ENCODE measurements around the gene PPP1R7. TPM values are rescaled to one million over a fixed set of nuclear protein-coding genes. Genes with fewer than 3 reads are reported as not detected.

PPP1R7 gene
- total RNA-seq, 2 donors from 2014 or later = 54.8 to 109 TPM

GRCh38 chr2:241128266-241128665 is 22.0 kb upstream of the PPP1R7 start:
- H3K27ac Mint-ChIP-seq = peak overlapping the region; percentile 96 to 98
- no peak for DNase-seq (ENCODE audit: low spot score)
- no peaks in the 10 kb centered on the region for H3K36me3 Mint-ChIP-seq
- peaks cover 29 to 36% of the 10 kb centered on the region in 2 donors for H3K4me1 Mint-ChIP-seq (ENCODE audit: low read depth in 2 of 2)
- ATAC-seq = no peak
- no peaks in the 10 kb centered on the region for H3K9me3 Mint-ChIP-seq
- no peaks in the 10 kb centered on the region for H3K27me3 Mint-ChIP-seq
- peak overlapping the region; percentile 82 for H3K4me3 Mint-ChIP-seq

- Mint-ChIP-seq H3K4me1 (ENCODE audit: low read depth in 2 of 2) (peaks cover 29 to 36% of the 10 kb centered on the region in 2 donors), H3K9me3 (no peaks in the 10 kb centered on the region), H3K4me3 (peak overlapping the region; percentile 67), H3K27me3 (no peaks in the 10 kb centered on the region), H3K27ac (peak overlapping the region; percentile 96 to 98), H3K36me3 (no peaks in the 10 kb centered on the region)
- ATAC-seq = peak; percentile 72 to 84
- no peak for DNase-seq (ENCODE audit: low spot score)
Observed at GRCh38 chr2:241129086-241129871, 21.0 kb upstream of the PPP1R7 start.

DNA sequence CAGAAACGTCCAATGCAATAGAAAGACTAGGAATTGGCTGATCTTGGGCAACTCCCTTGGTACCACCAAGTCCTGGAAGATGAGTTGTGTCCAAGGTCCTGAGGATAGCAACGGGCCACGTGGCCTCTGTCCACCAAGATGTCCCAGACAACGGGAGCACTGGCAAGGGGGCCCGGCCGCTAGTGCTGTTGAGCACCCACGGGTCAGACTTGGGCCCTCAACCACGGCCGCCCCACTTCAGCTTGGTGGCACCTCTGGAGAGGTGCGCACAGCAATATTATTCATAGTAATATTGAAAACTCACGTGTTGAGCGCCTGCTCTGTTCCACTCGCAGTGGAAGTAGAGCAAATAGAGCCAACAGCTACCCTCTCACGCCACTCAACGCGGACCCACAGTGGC is 20.0 kb upstream of the PPP1R7 start:
- DNase-seq (ENCODE audit: low spot score) (no peak), ATAC-seq (no peak)
- H3K27ac Mint-ChIP-seq = peak overlapping the region; percentile 96 to 98
- H3K4me3 Mint-ChIP-seq = peak overlapping the region; percentile 67
- H3K27me3 Mint-ChIP-seq = no peaks in the 10 kb centered on the region
- no peaks in the 10 kb centered on the region for H3K9me3 Mint-ChIP-seq
- H3K36me3 Mint-ChIP-seq = no peaks in the 10 kb centered on the region
- peaks cover 29 to 36% of the 10 kb centered on the region in 2 donors for H3K4me1 Mint-ChIP-seq (ENCODE audit: low read depth in 2 of 2)

DNA sequence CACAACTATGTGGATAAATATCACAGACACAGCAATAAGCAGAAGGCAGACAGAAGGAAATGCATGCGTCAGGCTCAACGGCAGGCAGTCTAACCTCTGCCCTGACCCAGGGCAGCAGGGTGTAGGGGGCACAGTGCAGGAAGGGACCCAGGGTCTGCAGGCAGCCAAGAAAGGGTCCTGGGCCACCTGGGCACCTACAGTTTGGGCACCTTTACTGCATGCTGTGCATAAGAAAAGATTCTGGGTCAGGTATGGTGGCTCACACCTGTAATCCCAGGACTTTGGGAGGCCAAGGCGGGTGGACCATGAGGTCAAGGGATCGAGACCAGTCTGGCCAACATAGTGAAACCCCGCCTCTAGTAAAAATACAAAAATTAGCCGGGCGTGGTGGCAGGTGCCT is 18.7 kb upstream of the PPP1R7 start:
- H3K4me3 Mint-ChIP-seq = no peak overlapping the region
- no peak overlapping the region for H3K27ac Mint-ChIP-seq
- no peak for DNase-seq (ENCODE audit: low spot score)
- no peaks in the 10 kb centered on the region for H3K27me3 Mint-ChIP-seq
- no peak for ATAC-seq
- H3K36me3 Mint-ChIP-seq = no peaks in the 10 kb centered on the region
- peaks cover 29 to 36% of the 10 kb centered on the region in 2 donors for H3K4me1 Mint-ChIP-seq (ENCODE audit: low read depth in 2 of 2)
- no peaks in the 10 kb centered on the region for H3K9me3 Mint-ChIP-seq

GRCh38 chr2:241132538-241133435 is 17.5 kb upstream of the PPP1R7 start:
- Mint-ChIP-seq H3K27ac (no peak overlapping the region), H3K27me3 (no peaks in the 10 kb centered on the region), H3K36me3 (no peaks in the 10 kb centered on the region), H3K4me1 (ENCODE audit: low read depth in 2 of 2) (peaks cover 24 to 33% of the 10 kb centered on the region in 2 donors), H3K4me3 (no peak overlapping the region), H3K9me3 (no peaks in the 10 kb centered on the region)
- ATAC-seq = no peak
- no peak for DNase-seq (ENCODE audit: low spot score)

GRCh38 chr2:241133436-241133820 is 16.8 kb upstream of the PPP1R7 start:
- Mint-ChIP-seq H3K9me3 (no peaks in the 10 kb centered on the region), H3K4me1 (ENCODE audit: low read depth in 2 of 2) (peaks cover 18 to 26% of the 10 kb centered on the region in 2 donors), H3K27me3 (no peaks in the 10 kb centered on the region), H3K4me3 (no peak overlapping the region), H3K27ac (no peak overlapping the region), H3K36me3 (no peaks in the 10 kb centered on the region)
- ATAC-seq = no peak
- no peak for DNase-seq (ENCODE audit: low spot score)

- Mint-ChIP-seq H3K9me3 (no peaks in the 10 kb centered on the region), H3K27ac (no peak overlapping the region), H3K36me3 (no peaks in the 10 kb centered on the region), H3K4me3 (no peak overlapping the region), H3K4me1 (ENCODE audit: low read depth in 2 of 2) (peaks cover 7 to 14% of the 10 kb centered on the region in 2 donors), H3K27me3 (no peaks in the 10 kb centered on the region)
- DNase-seq (ENCODE audit: low spot score) = no peak
- no peak for ATAC-seq
Observed at GRCh38 chr2:241134711-241135110, 15.6 kb upstream of the PPP1R7 start.

DNA sequence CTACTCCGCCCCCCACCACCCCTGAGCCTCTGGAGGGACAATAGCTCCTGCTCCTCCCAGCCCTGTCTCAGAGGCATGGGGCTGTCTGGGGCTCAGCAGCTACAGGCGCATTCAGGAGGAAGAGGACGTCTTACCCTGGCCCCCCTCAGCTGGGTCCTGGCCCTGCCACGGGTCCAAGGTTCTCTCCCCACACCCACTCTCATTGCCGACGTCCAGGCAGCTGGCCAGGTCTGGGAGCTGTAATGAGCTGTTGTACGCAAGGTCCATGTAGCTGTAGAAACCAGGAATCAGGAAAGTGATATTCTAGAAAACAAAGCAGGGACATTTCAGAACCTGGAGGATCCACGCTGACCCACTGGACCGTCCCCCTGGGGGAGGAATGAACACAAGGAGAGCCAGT is 14.5 kb upstream of the PPP1R7 start:
- DNase-seq (ENCODE audit: low spot score) = no peak
- no peaks in the 10 kb centered on the region for H3K9me3 Mint-ChIP-seq
- H3K27ac Mint-ChIP-seq = no peak overlapping the region
- no peak for ATAC-seq
- no peaks in the 10 kb centered on the region for H3K36me3 Mint-ChIP-seq
- peaks cover 0 to 6% of the 10 kb centered on the region in 2 donors for H3K4me1 Mint-ChIP-seq (ENCODE audit: low read depth in 2 of 2)
- H3K27me3 Mint-ChIP-seq = no peaks in the 10 kb centered on the region
- no peak overlapping the region for H3K4me3 Mint-ChIP-seq

GRCh38 chr2:241136191-241136590 is 14.1 kb upstream of the PPP1R7 start:
- ATAC-seq (no peak), DNase-seq (ENCODE audit: low spot score) (no peak)
- H3K36me3 Mint-ChIP-seq = no peaks in the 10 kb centered on the region
- H3K4me1 Mint-ChIP-seq (ENCODE audit: low read depth in 2 of 2) = peaks cover 0 to 5% of the 10 kb centered on the region in 2 donors
- H3K27ac Mint-ChIP-seq = no peak overlapping the region
- no peak overlapping the region for H3K4me3 Mint-ChIP-seq
- no peaks in the 10 kb centered on the region for H3K27me3 Mint-ChIP-seq
- no peaks in the 10 kb centered on the region for H3K9me3 Mint-ChIP-seq

DNA sequence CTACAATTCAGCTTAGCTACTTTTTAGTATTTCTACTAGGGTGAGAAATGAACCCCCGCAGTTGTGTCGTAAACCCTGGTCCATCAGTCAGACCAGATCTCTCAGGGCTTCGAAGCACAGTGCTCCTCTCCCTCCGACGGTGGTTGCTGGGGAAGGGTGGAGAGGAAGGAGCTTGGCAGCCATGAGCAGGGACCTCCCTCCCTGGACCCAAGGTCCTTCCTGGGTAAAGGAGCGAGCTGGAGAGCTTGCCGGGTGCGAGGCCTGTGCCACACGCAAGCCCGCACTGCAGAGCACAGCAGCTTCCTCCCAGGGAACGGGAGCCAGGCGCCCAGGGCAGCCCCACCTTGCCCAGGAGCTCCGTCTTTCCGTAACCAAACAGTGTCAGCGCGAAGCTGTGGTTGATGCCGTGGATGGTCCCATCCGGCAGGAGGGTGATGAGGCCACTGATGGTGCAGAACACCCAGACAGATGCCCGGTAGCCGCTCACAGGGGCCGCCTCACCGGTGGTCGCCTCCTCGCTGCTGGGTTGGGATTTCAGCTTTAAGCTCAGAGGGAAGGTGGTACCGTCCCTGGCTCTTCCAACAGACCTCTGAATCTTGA is 13.5 kb upstream of the PPP1R7 start:
- Mint-ChIP-seq H3K27ac (no peak overlapping the region), H3K4me1 (ENCODE audit: low read depth in 2 of 2) (peaks cover 0 to 5% of the 10 kb centered on the region in 2 donors), H3K4me3 (no peak overlapping the region), H3K27me3 (no peaks in the 10 kb centered on the region), H3K36me3 (no peaks in the 10 kb centered on the region), H3K9me3 (no peaks in the 10 kb centered on the region)
- DNase-seq (ENCODE audit: low spot score) (no peak), ATAC-seq (no peak)

DNA sequence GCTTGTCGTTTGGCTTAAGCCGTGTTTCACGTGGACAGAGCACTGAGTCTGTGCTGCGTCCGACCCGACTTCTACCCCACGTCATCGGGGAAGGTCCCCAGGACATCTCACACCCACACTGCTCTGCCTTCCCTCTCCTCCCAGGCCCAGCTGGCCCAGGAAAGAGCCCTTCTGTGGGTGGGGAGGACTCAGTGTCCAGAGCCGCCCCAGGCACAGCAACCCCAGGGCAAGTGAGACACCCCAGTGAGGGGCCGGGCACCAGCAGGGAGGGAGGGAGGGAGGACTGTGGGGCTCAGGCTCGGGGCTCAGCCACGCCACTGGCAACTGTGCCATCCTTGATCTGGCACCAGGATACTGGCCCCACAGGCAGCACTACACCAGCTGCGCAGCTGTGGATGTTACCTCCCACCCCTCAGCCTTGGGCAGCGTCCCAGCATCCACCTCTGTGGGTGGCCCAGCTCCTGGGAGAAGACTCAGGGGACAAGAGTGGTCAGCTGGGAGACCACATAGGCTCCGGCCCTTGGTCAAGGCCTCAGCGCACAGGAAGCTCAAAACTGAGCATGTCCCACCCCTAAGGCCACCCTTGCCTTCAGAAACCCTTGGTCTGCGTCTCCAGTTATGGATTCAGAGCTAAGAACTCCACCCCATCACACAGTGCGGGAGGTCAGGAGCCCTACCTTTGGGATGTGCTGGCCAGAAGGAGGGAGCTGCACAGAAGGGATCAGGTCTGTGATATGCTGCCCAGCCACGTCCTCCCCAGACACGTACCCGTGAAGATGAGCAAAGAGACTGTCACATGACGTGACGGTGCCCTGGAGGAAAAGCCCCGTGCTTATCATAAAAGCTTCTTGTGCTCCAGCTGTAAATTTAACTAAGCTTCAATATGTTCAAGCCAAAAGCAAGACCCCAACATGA is 12.7 kb upstream of the PPP1R7 start:
- Mint-ChIP-seq H3K27me3 (no peaks in the 10 kb centered on the region), H3K27ac (peak overlapping the region in 1 of 2 donors; percentile 41), H3K36me3 (no peaks in the 10 kb centered on the region), H3K4me3 (no peak overlapping the region), H3K4me1 (ENCODE audit: low read depth in 2 of 2) (peaks cover 0 to 5% of the 10 kb centered on the region in 2 donors), H3K9me3 (no peaks in the 10 kb centered on the region)
- DNase-seq (ENCODE audit: low spot score) (no peak), ATAC-seq (peak in 1 of 2 donors; percentile 17)

GRCh38 chr2:241138471-241138870 is 11.8 kb upstream of the PPP1R7 start:
- no peak overlapping the region for H3K4me3 Mint-ChIP-seq
- no peaks in the 10 kb centered on the region for H3K9me3 Mint-ChIP-seq
- ATAC-seq (no peak), DNase-seq (ENCODE audit: low spot score) (no peak)
- no peaks in the 10 kb centered on the region for H3K27me3 Mint-ChIP-seq
- H3K27ac Mint-ChIP-seq = no peak overlapping the region
- no peaks in the 10 kb centered on the region for H3K36me3 Mint-ChIP-seq
- H3K4me1 Mint-ChIP-seq (ENCODE audit: low read depth in 2 of 2) = no peaks in the 10 kb centered on the region

All from natural killer cell treated with Interleukin-12 subunit alpha and Interleukin-12 subunit beta and Interleukin-15 and Interleukin-18, amount 100 ng/mL, for 72 hours (primary cell).